ENCODE data around the gene CREBRF.

The CREBRF gene

DNA sequence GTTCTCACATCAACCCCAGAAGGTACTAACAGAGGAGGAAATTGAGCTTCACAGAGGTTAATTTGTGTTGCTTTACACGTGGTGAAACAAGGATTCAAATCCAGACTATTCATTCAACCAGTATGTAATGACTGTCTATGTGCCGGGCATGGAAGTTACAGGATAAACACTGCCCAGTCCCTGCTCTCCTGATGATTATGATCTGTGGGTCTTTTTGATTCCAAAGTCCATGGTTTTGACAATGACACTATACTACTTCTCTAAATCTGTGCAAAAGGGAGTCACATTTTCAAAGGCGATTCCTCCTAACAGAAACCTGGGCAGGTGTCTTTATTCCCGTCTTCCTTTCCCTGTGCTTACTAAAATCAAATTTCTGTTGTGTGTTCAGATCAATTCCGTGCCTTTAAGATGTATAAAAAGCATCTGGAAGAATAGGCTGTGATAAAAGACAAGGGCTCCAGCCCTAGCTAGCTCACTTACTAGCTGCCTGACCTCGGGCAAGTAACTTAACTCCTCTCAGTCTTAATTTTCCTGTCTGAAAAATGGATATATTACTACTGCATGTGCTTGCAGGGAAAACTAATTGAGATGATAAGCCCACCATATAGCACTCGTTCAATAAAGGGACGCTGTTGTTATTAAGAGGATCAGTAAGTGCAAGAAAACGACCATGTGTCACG lies 970 bp upstream of the CREBRF start:
- no peak for DNase-seq (ENCODE audit: extremely low spot score)
- ChIA-PET POLR2A (interaction anchor here (0.8 kb wide), 1 partner anchor 15 kb away, joined by 3 read pairs; no protein-coding TSS in a partner anchor), CTCF (no interaction called here)
- no peak for TF ChIP-seq FOXA1 (IDR thresholded peaks at IDR 0.05)
- TF ChIP-seq L3MBTL2 (conservative IDR thresholded peaks at IDR 0.05) = no peak
- no peak for TF ChIP-seq LEF1 (IDR thresholded peaks at IDR 0.05; ENCODE audit: borderline replicate concordance)
- no peak for TF ChIP-seq SP1 (IDR thresholded peaks at IDR 0.05)
- TF ChIP-seq ZNF384 (IDR thresholded peaks at IDR 0.05) = no peak
- no peak for TF ChIP-seq FOXM1 (IDR thresholded peaks at IDR 0.05; ENCODE audit: borderline replicate concordance)
- no peak for TF ChIP-seq ELF4 (IDR thresholded peaks at IDR 0.05)
- no peak for TF ChIP-seq NFRKB (IDR thresholded peaks at IDR 0.05)
- no peak for TF ChIP-seq BHLHE40 (IDR thresholded peaks at IDR 0.05; ENCODE audit: borderline replicate concordance)

- ChIA-PET POLR2A (interaction anchor here (0.8 kb wide), 1 partner anchor 15 kb away, joined by 3 read pairs; no protein-coding TSS in a partner anchor), CTCF (no interaction called here)
- DNase-seq (ENCODE audit: extremely low spot score) = no peak
- TF ChIP-seq ELF4 (IDR thresholded peaks at IDR 0.05) (no peak), HDGF (IDR thresholded peaks at IDR 0.05; ENCODE audit: borderline replicate concordance) (no peak), FOXM1 (IDR thresholded peaks at IDR 0.05; ENCODE audit: borderline replicate concordance) (no peak), ARNT (IDR thresholded peaks at IDR 0.05) (no peak), L3MBTL2 (conservative IDR thresholded peaks at IDR 0.05) (no peak), FOXK2 (IDR thresholded peaks at IDR 0.05) (no peak), TARDBP (IDR thresholded peaks at IDR 0.05) (no peak)
Measured at GRCh38 chr5:173055722-173055982, 500 bp upstream of the CREBRF start.

DNA sequence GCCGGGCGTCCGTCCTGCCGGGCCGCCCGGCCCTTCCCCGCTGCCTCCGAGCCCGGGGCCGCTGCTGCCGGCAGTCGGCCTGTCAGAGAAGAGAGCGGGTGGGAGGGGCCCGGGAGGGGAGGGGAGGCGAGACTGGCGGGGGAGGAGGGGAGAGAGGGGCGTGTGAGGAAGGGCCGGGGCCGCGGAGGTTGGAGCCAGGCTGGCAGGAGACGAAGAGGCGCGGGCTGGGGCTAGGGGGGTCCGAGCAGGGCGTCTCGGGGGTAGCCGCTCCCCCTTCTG lies 570 bp downstream of the CREBRF start:
- DNase-seq (ENCODE audit: extremely low spot score) = peak; percentile 79
- TF ChIP-seq FOXK2 (IDR thresholded peaks at IDR 0.05) (no peak), L3MBTL2 (conservative IDR thresholded peaks at IDR 0.05) (no peak), TARDBP (IDR thresholded peaks at IDR 0.05) (no peak), FOXM1 (IDR thresholded peaks at IDR 0.05; ENCODE audit: borderline replicate concordance) (no peak), SP1 (IDR thresholded peaks at IDR 0.05) (no peak), HDGF (IDR thresholded peaks at IDR 0.05; ENCODE audit: borderline replicate concordance) (no peak), SUZ12 (IDR thresholded peaks at IDR 0.05) (no peak), ZNF384 (IDR thresholded peaks at IDR 0.05) (no peak), LEF1 (IDR thresholded peaks at IDR 0.05; ENCODE audit: borderline replicate concordance) (no peak), ARNT (IDR thresholded peaks at IDR 0.05) (no peak), ELF4 (IDR thresholded peaks at IDR 0.05) (no peak)
- TF ChIP-seq, protein P1, sequence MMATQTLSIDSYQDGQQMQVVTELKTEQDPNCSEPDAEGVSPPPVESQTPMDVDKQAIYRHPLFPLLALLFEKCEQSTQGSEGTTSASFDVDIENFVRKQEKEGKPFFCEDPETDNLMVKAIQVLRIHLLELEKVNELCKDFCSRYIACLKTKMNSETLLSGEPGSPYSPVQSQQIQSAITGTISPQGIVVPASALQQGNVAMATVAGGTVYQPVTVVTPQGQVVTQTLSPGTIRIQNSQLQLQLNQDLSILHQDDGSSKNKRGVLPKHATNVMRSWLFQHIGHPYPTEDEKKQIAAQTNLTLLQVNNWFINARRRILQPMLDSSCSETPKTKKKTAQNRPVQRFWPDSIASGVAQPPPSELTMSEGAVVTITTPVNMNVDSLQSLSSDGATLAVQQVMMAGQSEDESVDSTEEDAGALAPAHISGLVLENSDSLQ (IDR thresholded peaks at IDR 0.05) = no peak
- ChIA-PET POLR2A (interaction anchor here (0.7 to 2.2 kb wide), 10 partner anchors 8 to 272 kb away, joined by 3 to 15 read pairs (median 3); partner anchors contain the start of genes ATP6V0E1 and RPL26L1), CTCF (no interaction called here)

DNA sequence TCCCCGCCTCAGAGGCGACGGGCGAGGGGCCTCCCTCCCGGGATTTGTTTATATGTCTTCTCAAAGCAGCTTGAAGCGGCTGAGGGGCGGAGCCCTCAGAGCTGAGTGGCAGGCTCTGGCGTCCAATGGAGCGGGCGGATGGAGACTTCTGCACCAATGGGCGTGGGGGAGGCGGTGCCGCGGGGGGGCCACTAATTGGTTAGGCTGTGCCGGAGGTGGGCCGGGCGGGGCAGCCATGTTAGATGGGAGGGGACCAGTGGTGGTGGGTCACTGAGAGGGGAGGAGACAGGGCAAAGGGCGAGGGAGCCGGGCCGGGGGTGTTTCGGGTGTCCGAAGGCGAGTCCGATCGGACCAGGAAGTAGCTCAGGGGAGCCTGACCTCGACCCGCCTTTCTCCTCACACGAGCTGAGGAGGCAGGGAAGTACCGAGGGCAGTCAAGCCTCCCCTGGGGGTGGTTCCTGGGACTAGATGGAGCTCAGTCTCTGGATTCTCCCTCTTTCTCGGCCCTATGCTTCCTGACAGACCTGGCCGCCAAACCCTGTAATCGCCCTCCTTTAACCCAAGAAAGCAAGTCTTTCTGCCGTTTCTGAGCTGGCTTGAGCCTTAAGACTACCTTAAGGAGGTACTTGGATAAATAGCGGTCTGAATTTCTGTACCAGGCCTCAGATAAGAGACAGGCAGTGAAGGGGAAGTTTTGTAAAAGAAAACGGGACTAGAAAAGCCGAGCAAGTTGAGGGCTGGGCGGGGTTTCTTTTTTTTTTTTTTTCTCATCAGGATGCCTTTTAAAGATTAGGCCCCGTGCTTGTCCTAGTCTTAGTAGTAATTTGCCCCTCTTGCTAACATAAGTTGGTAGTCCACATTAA lies 1.1 kb downstream of the CREBRF start:
- CTCF ChIA-PET = interaction anchor here (0.7 kb wide), 1 partner anchor 281 kb away, joined by 3 read pairs; no protein-coding TSS in a partner anchor
- TF ChIP-seq ZNF384 (IDR thresholded peaks at IDR 0.05) (peak; percentile 94), SP1 (IDR thresholded peaks at IDR 0.05) (peak; percentile 47; the same call in 1 of the 2 replicates), FOXK2 (IDR thresholded peaks at IDR 0.05) (no peak), BHLHE40 (IDR thresholded peaks at IDR 0.05; ENCODE audit: borderline replicate concordance) (no peak)
- TF ChIP-seq, protein P1 (IDR thresholded peaks at IDR 0.05) = peak; percentile 100
- peak; percentile 98 for DNase-seq (ENCODE audit: extremely low spot score)
- POLR2A ChIA-PET = interaction anchor here (0.6 to 2.2 kb wide), 12 partner anchors 9 to 654 kb away, joined by 3 to 15 read pairs (median 3); partner anchors contain the start of genes ATP6V0E1, NKX2-5 and RPL26L1

- ChIA-PET CTCF (no interaction called here), POLR2A (no interaction called here)
- DNase-seq (ENCODE audit: extremely low spot score) = no peak
- TF ChIP-seq ARNT (IDR thresholded peaks at IDR 0.05) (no peak), ELF4 (IDR thresholded peaks at IDR 0.05) (no peak), FOXA1 (IDR thresholded peaks at IDR 0.05) (no peak), TARDBP (IDR thresholded peaks at IDR 0.05) (no peak), L3MBTL2 (conservative IDR thresholded peaks at IDR 0.05) (no peak), CTBP1 (IDR thresholded peaks at IDR 0.05; ENCODE audit: borderline replicate concordance) (no peak), ZNF384 (IDR thresholded peaks at IDR 0.05) (no peak), BHLHE40 (IDR thresholded peaks at IDR 0.05; ENCODE audit: borderline replicate concordance) (no peak), SP1 (IDR thresholded peaks at IDR 0.05) (no peak), HDGF (IDR thresholded peaks at IDR 0.05; ENCODE audit: borderline replicate concordance) (no peak), SUZ12 (IDR thresholded peaks at IDR 0.05) (no peak), FOXK2 (IDR thresholded peaks at IDR 0.05) (no peak), LEF1 (IDR thresholded peaks at IDR 0.05; ENCODE audit: borderline replicate concordance) (no peak), NFRKB (IDR thresholded peaks at IDR 0.05) (no peak), FOXM1 (IDR thresholded peaks at IDR 0.05; ENCODE audit: borderline replicate concordance) (no peak)
- TF ChIP-seq, protein P1 (IDR thresholded peaks at IDR 0.05) = no peak
Measured at GRCh38 chr5:173062141-173062540, 6.0 kb downstream of the CREBRF start.

DNA sequence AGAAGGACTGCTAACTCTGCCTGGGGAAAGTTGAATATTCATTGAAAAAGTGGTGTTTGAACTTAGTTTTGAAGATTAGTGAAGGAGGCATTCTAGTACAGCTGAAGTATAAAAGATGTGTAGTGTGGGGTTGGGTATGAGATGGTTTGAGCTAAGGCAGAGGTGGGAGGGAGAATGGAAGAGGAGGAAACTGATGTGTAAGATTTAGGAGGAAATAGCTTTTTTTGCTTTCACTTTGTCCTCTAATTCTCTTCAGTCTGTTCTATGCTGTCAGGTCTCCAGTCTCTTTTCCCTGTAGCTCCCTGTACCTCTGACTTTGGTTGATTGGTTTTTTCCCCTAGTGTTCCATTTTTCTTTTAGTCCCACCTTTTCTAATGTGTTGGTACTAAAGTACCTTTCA lies 9.0 kb downstream of the CREBRF start:
- ChIA-PET CTCF (no interaction called here), POLR2A (no interaction called here)
- no peak for DNase-seq (ENCODE audit: extremely low spot score)

More for the DNA sequence above, 9.0 kb downstream of the CREBRF start:
- TF ChIP-seq FOXM1 (IDR thresholded peaks at IDR 0.05; ENCODE audit: borderline replicate concordance) = no peak
- TF ChIP-seq, protein P1 (IDR thresholded peaks at IDR 0.05) = no peak
- no peak for TF ChIP-seq TARDBP (IDR thresholded peaks at IDR 0.05)
- TF ChIP-seq L3MBTL2 (conservative IDR thresholded peaks at IDR 0.05) = no peak
- TF ChIP-seq FOXK2 (IDR thresholded peaks at IDR 0.05) = no peak
- TF ChIP-seq FOXA1 (IDR thresholded peaks at IDR 0.05) = no peak
- TF ChIP-seq SP1 (IDR thresholded peaks at IDR 0.05) = no peak
- no peak for TF ChIP-seq HDGF (IDR thresholded peaks at IDR 0.05; ENCODE audit: borderline replicate concordance)
- TF ChIP-seq CTBP1 (IDR thresholded peaks at IDR 0.05; ENCODE audit: borderline replicate concordance) = no peak
- TF ChIP-seq ARNT (IDR thresholded peaks at IDR 0.05) = no peak
- no peak for TF ChIP-seq ELF4 (IDR thresholded peaks at IDR 0.05)
- TF ChIP-seq BHLHE40 (IDR thresholded peaks at IDR 0.05; ENCODE audit: borderline replicate concordance) = no peak
- no peak for TF ChIP-seq LEF1 (IDR thresholded peaks at IDR 0.05; ENCODE audit: borderline replicate concordance)
- TF ChIP-seq ZNF384 (IDR thresholded peaks at IDR 0.05) = no peak

Data from HEK293T (cell line).